Gastroesophageal sphincter (tissue), 4 donors: Measurements from ENCODE around the gene NETO2. TPM values are rescaled to one million over a fixed set of nuclear protein-coding genes. Genes with fewer than 3 reads are reported as not detected.
"Not testable (repeated sequence)": the region's sequence is repeated elsewhere in the genome, so short reads cannot be mapped to it uniquely, and the experiment has no call there.

Experiments used
- ATAC-seq: fragments of 150-250 bp; one replicate; pipeline ENCODE4 v1.9.1; 2016; ENCODE audit warnings: mild to moderate bottlenecking, moderate library complexity
- H3K27ac ChIP-seq, 4 donors: fragments of 200-600 bp; sonication (generic) in 3 of 4; 1 replicate in 3 of 4; 2 replicates in 1 of 4; pipeline ENCODE4 v1.5.1; 2016 to 2019
- H3K27me3 ChIP-seq: fragments of 200-600 bp; sonication (generic); one replicate; pipeline ENCODE4 v1.5.1; 2019
- H3K36me3 ChIP-seq, 2 donors: fragments of 200-600 bp; sonication (generic); one replicate each; pipeline ENCODE4 v1.5.1; 2019; ENCODE audit warnings: control low read depth in 1 of 2
- H3K4me1 ChIP-seq, 3 donors: fragments of 200-600 bp; sonication (generic); 1 replicate in 2 of 3; 2 replicates in 1 of 3; pipeline ENCODE4 v1.5.1; 2016 to 2019; ENCODE audit warnings: control low read depth in 2 of 3
- H3K4me3 ChIP-seq, 2 donors: fragments of 200-600 bp; sonication (generic); one replicate each; pipeline ENCODE4 v1.5.1; 2019; ENCODE audit warnings: mild to moderate bottlenecking in 1 of 2, moderate library complexity in 1 of 2
- H3K9me3 ChIP-seq, 3 donors: fragments of 200-600 bp; sonication (generic); one replicate each; pipeline ENCODE4 v1.5.1; 2017 to 2019; ENCODE audit warnings: control low read depth in 2 of 3
- EP300 ChIP-seq: sonication (generic); formaldehyde crosslinking; IDR thresholded peaks from one replicate; pipeline ENCODE4 v1.6.1; 2017; ENCODE audit warnings: antibody characterized with exemption, mild to moderate bottlenecking
- POLR2A ChIP-seq, 2 donors: fragments of 450-650 bp; IDR thresholded peaks; one replicate each; pipeline ENCODE4 v1.6.1; 2017; ENCODE audit warnings: antibody characterized with exemption in 2 of 2, mild to moderate bottlenecking in 2 of 2, moderate library complexity in 1 of 2
- POLR2AphosphoS5 ChIP-seq: sonication (generic); formaldehyde crosslinking; IDR thresholded peaks from one replicate; pipeline ENCODE4 v1.6.1; 2017; ENCODE audit warnings: antibody characterized with exemption
- WGBS, 2 donors: methylation state at CpG; one replicate each; pipeline ENCODE4 v1.1.5; 2018; ENCODE audit warnings: low coverage in 1 of 2; 5-methylcytosine and 5-hydroxymethylcytosine counted together
- total RNA-seq, 4 donors: library from RNA; depleted of rRNA; stranded (reverse); fragments of >200 nt; gene quantifications; one replicate each; pipeline ENCODE4 v1.1.0, GENCODE V29; 2016
- TF ChIP-seq, protein P1 (sequence below), 4 experiments: fragments of 200-600 bp in 2 of 4; fragments of 450-650 bp in 2 of 4; sonication (generic) in 1 of 4; IDR thresholded peaks; one replicate each; pipeline ENCODE4 v1.5.1; 2017 to 2019; ENCODE audit warnings: antibody characterized with exemption in 4 of 4, mild to moderate bottlenecking in 2 of 4, moderate library complexity in 2 of 4

Gene NETO2
- total RNA-seq, 4 donors from 2014 or later: 0.47 to 5.0 (median 1.1) TPM

DNA sequence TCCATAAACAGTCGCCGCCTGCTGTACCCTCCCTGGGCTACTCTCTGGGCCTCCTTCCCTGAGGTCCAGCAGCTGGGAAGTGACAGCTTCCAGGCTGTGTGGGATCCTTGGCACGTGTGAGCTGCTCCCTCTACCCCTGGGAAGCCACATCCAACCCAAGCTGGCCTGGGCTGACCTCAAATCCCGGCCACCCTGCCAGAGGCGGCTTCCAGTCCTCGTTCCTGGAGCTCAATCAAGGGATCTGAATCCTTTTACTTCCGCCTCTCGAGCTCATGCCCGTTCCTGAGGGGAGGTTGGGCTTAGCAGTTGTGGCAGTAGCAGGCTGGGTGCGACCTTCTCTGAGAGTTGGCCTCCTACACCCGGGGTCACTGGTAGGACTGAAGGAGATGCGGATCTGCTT, 82.5 kb downstream of the NETO2 start:
- Histone ChIP-seq H3K36me3 (no peaks in the 10 kb centered on the region), H3K27ac (no peak overlapping the region), H3K27me3 (peaks cover 10% of the 10 kb centered on the region), H3K9me3 (peaks cover 0 to 6% (median 0%) of the 10 kb centered on the region in 3 donors), H3K4me1 (no peaks in the 10 kb centered on the region), H3K4me3 (no peak overlapping the region)
- TF ChIP-seq, protein P1, sequence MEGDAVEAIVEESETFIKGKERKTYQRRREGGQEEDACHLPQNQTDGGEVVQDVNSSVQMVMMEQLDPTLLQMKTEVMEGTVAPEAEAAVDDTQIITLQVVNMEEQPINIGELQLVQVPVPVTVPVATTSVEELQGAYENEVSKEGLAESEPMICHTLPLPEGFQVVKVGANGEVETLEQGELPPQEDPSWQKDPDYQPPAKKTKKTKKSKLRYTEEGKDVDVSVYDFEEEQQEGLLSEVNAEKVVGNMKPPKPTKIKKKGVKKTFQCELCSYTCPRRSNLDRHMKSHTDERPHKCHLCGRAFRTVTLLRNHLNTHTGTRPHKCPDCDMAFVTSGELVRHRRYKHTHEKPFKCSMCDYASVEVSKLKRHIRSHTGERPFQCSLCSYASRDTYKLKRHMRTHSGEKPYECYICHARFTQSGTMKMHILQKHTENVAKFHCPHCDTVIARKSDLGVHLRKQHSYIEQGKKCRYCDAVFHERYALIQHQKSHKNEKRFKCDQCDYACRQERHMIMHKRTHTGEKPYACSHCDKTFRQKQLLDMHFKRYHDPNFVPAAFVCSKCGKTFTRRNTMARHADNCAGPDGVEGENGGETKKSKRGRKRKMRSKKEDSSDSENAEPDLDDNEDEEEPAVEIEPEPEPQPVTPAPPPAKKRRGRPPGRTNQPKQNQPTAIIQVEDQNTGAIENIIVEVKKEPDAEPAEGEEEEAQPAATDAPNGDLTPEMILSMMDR (IDR thresholded peaks at IDR 0.05): no peak
- TF ChIP-seq POLR2AphosphoS5: no peak
- WGBS, 2 donors: 27% methylated on average over 2 of the region's 12 CpGs; no CpG with 5 or more reads in 1 of the 2 donors
- no peak for ATAC-seq

DNA sequence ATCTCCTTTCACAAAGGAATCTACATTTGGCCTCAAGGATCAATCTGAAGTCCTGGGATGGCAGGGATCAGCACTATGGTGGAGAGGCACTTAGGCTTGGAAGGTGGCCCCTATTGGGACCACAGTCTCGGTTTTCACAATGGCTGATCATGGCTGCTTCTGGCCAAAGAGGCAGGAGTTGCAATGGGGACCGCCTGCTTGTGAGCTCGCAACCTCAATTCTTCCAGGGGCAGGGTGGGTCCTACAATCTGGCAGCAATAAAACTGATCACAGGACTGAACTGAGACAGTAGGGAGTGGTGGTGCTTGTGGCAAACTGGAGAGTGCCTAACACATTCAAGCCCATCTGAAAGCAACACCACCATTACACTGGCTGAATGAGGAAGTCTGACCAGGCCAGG, 83.1 kb downstream of the NETO2 start:
- TF ChIP-seq EP300 (no peak), POLR2A (IDR thresholded peaks at IDR 0.05) (no peak), POLR2AphosphoS5 (no peak)
- TF ChIP-seq, protein P1 (IDR thresholded peaks at IDR 0.05): no peak
- Histone ChIP-seq H3K4me3 (no peak overlapping the region), H3K27me3 (peaks cover 16% of the 10 kb centered on the region), H3K4me1 (no peaks in the 10 kb centered on the region), H3K9me3 (peaks cover 0 to 6% (median 0%) of the 10 kb centered on the region in 3 donors), H3K27ac (no peak overlapping the region), H3K36me3 (no peaks in the 10 kb centered on the region)
- WGBS, 2 donors: no CpG with 5 or more reads among the region's 3 CpGs
- no peak for ATAC-seq

DNA sequence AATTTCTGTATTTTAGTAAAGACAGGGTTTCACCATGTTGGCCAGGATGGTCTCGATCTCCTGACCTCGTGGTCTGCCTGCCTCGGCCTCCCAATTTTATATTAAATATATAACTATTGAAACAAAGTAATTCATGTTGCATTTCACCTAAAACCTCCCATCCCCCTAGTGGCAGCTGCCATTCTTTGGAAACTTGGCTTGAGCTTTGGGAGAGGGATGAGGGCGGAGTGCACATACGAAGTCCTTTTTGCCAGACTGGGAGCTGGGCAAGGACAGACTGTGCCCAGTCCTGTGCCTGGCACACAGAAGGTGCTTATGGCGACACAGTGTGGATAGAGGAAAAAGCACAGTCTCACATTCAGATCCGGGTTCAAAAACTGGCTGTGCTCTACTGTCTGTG, 83.8 kb downstream of the NETO2 start:
- 80 to 93% methylated on average over 4 to 6 of the region's 7 CpGs for WGBS, 2 donors

DNA sequence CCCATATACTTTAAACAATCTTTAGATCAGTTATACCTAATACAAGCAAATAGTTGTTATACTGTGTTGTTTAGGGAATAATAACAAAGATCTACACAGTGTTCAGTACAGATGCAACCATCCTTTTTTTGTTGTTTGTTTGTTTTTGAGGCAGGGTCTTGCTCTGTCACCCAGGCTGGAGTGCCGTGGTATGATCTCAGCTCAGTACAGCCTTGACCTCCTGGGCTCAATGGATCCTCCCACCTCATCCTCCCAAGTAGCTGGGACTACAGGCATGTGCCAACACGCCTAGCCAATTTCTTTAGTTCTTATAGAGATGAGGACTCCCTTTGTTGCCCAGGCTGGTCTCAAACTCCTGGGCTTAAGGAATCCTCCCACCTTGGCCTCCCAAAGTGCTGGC, 84.6 kb downstream of the NETO2 start:
- WGBS, 2 donors: 59 to 81% methylated on average over 2 of the region's 2 CpGs
- H3K27me3 ChIP-seq: peaks cover 19% of the 10 kb centered on the region
- not testable (repeated sequence) for ATAC-seq, H3K9me3 ChIP-seq, H3K4me1 ChIP-seq, H3K36me3 ChIP-seq, H3K4me3 ChIP-seq, H3K27ac ChIP-seq

More for the DNA sequence above, 83.8 kb downstream of the NETO2 start:
- H3K9me3 ChIP-seq: peaks cover 0 to 6% (median 0%) of the 10 kb centered on the region in 3 donors
- no peak overlapping the region for H3K4me3 ChIP-seq
- H3K27me3 ChIP-seq: peaks cover 19% of the 10 kb centered on the region
- no peaks in the 10 kb centered on the region for H3K4me1 ChIP-seq
- no peak overlapping the region for H3K27ac ChIP-seq
- TF ChIP-seq POLR2A (IDR thresholded peaks at IDR 0.05) (no peak), EP300 (no peak), POLR2AphosphoS5 (no peak)
- TF ChIP-seq, protein P1 (IDR thresholded peaks at IDR 0.05): no peak
- no peaks in the 10 kb centered on the region for H3K36me3 ChIP-seq
- no peak for ATAC-seq

DNA sequence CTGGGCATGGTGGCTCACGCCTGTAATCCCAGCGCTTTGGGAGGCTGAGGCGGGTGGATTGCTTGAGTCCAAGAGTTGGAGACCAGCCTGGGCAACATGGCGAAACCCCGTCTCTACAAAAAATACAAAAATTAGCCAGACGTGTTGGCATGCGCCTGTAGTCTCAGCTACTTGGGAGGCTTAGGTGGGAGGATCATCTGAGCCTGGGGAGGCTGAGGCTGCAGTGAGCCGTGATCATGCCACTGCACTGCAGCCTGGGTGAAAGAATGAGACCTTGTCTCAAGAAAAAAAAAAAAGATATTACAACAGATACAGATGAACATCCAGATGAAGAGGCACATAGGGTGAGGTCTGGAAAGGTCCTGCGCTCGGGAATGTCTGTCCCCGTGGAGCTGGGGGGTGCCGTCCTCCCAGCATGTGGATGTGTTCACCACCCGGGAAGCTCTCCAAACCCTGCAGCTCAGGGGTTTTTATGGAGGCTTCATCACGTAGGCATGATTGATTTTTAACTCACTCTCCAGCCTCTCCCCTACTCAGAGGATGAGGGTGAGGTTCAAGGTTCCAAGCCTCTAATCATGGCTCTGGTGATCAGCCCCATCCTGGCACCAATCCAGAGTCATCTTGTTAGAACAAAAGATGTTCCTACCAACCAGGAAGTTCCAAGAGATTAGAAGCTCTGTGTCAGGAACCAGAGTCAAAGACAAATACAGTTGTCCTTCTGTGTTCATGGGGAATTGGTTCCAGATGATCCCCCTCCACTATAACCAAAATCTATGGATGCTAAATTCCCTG, 85.3 kb downstream of the NETO2 start:
- Histone ChIP-seq H3K4me1 (no peaks in the 10 kb centered on the region), H3K9me3 (peaks cover 0 to 5% (median 0%) of the 10 kb centered on the region in 3 donors), H3K36me3 (no peaks in the 10 kb centered on the region), H3K4me3 (no peak overlapping the region), H3K27ac (no peak overlapping the region), H3K27me3 (peaks cover 19% of the 10 kb centered on the region)
- TF ChIP-seq POLR2A (IDR thresholded peaks at IDR 0.05) (no peak), POLR2AphosphoS5 (no peak), EP300 (no peak)
- TF ChIP-seq, protein P1 (IDR thresholded peaks at IDR 0.05): no peak
- 75 to 77% methylated on average over 3 to 11 of the region's 14 CpGs for WGBS, 2 donors
- no peak for ATAC-seq
